Activated CD8-positive, alpha-beta memory T cell treated with anti-CD3 and anti-CD28 coated beads, Interleukin-2, amount 50 U/mL, for 48 hours (primary cell): Measurements from ENCODE around the gene NATD1.

ENCODE experiments used
- DNase-seq: peaks from one replicate; pipeline ENCODE4 v3.0.0-alpha.2; 2020

The NATD1 gene

GRCh38 chr17:21189361-21189760, 63.8 kb downstream of the NATD1 start:
- no peak for DNase-seq
